Posterior vena cava (tissue), 2 donors: ENCODE measurements around the gene RAB36. TPM values are rescaled to one million over a fixed set of nuclear protein-coding genes. Genes with fewer than 3 reads are reported as not detected.

Source experiments
- DNase-seq: peaks from one replicate; pipeline ENCODE4 v3.0.0-alpha.2; 2020; ENCODE audit warnings: low spot score
- intact Hi-C, 2 donors: fragments of 100-400 bp; cut with DNase I; formaldehyde crosslinking; loops; one replicate each; pipeline versions ENCODE4 v1.14.1 to v1.14.2; 2022 to 2023
- total RNA-seq, 2 donors: library from RNA; stranded (reverse); fragmentation: NEBNext Ultra II Directional; extraction: Animal tissue kit (Norgen Biotek cat#: 25700); gene quantifications; one replicate each; pipeline ENCODE4 v1.2.1, GENCODE V29; 2021
- donor health status: DM: yes; HTN: yes; CAD: no.
- donor health status: DM: yes; HTN: yes; CAD: no.

Gene RAB36
- total RNA-seq, 2 donors from 2014 or later = 4.2 to 5.1 TPM

DNA sequence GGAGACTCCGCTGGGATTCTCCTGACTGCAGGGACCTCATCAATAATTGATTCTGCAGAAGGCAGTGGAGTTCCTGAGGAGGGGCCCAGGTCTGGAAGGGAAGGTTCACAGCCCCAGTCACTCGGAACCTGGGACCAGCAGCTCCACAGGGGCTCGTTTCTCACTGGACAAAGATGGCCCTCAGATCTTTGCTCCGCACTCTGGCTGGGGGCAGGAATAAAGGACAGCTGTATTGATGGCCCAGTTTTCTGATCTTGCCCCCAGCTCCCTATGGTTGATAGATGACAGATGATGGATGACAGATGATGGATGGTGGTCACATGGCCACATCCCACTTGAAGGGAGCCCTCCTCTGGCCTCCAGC, 23.7 kb downstream of the RAB36 start:
- intact Hi-C loops = no loop called here
- no peak for DNase-seq

DNA sequence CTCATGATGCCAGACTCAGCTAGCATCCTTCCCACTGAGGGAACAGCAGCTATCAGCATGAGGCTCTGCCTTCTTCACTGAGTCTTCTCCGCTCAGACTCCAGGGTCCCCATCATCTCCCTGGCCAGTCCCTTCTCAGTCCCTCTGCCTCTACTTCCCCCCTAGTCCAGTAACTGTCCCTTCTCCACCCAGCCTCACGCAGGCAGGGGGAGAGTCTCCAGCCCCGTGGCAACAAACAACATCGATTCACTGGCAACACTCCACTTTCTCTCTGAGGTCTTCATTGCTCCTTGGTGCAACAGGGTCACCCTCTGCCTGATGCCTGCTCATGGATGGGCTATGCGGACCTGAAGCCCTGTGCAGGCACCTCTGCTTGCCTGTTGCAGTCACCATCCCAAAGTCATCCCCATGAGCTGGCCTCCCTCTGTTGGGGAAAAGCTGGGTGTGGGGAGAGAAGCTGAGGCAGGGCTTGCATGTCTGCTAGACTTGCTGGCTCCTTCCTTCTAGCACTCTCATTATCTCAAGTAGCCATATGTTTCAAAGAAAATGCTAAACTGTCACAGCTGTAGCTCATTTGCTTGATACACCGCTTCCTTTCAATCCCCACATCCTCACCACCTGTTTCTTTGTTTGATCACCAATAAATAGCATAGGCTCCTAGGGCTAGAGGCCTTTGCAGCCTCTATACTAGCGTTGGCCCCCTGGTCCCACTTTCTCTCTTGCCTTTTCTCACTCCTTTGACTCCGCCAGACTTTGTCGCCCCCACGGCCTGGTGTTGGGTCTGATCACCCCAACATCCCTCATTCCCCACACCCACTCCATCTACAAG, 30.8 kb downstream of the RAB36 start:
- intact Hi-C loops = loop anchor here (10.0 kb wide), 1 partner anchor 209 kb away; no protein-coding TSS in a partner anchor

GRCh38 chr22:23176645-23177027, 31.4 kb downstream of the RAB36 start:
- intact Hi-C loops = loop anchor here (10.0 kb wide), 1 partner anchor 208 kb away; no protein-coding TSS in a partner anchor
- no peak for DNase-seq

More for the DNA sequence above, 30.8 kb downstream of the RAB36 start:
- no peak for DNase-seq

GRCh38 chr22:23177197-23177596, 31.9 kb downstream of the RAB36 start:
- DNase-seq = no peak
- intact Hi-C loops = loop anchor here (10.0 kb wide), 1 partner anchor 208 kb away; no protein-coding TSS in a partner anchor

DNA sequence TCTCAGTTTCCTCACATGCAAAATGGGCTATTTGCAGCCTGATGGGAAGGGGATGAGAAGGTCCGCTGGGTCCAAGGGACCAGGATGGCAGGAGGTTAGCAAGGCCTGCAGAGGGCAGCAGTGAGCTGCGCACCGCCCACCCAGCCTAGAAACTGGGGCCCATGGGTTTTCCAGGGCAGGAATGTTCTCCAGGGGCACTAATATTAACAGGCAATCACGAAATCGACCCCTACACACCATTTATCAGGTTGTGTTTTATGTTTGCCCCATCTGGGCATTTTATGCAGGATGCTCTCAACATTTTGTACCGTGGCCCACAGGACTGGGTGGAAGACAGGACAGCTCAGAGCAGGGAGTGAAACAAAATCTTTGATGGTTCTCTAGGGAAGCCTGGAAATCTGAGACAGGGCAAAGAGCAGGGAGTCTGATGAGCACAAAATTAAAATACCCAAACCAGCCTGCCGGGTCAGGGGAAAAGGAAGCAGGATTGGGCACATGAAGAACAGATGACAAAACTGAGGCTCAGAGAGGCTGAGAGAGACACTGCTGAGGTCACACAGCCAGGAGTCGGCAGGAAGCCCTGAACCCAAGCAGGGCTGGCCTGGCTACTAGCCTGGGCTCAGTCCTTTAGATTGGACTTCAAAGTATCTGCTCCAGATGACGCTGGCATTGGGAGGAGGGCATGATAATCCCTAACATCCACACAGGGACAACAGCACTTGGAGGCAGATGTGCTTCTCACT, 33.4 kb downstream of the RAB36 start:
- intact Hi-C loops = loop anchor here (2.0 to 10.0 kb wide), 3 partner anchors 102 to 206 kb away; no protein-coding TSS in a partner anchor
- peak; percentile 90 for DNase-seq

DNA sequence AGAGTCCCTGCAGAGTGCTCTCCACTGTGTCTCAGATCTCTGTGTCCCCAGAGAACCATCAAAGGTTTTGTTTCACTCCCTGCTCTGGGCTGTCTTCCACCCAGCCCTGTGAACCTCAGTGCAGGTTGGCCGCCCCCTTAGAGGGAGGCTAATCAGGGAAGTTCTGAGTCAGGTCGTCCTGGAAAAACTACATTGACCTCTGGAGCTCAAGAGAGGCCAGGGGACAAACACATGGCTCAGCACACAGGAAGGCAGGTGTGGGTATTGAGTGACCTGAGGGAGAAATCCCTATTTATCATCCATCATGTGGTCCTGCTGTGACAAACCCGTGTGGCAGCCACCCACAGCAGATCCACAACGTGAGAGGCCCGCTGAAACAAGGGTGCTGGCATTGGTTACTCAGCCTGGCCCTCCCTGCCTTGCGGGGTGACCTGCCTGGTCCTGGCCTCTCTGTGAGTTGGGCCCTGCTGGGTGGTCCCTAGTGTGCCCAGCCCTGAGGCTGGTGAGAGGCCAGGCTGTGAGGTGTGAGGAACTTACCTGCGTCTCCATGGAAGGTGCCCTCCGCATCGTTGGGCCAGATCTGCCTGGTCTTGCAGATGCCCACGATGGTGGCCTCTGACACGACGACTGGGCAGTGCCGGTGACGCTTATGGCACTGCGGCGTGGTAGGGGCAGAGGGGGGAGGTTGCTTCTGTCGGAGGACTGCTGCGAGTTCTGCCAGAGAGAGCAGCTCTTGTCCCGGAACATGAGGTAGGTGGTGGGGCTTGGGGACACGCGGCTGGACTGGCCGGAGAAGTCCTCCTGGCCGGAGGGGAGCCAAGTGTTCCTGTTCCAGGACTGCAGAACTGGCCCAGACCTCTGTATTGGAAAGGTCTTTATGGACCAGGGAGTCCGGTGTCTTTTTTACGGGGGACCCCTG, 34.4 kb downstream of the RAB36 start:
- intact Hi-C loops = loop anchor here (2.0 to 10.0 kb wide), 5 partner anchors 38 to 448 kb away; no protein-coding TSS in a partner anchor
- no peak for DNase-seq

DNA sequence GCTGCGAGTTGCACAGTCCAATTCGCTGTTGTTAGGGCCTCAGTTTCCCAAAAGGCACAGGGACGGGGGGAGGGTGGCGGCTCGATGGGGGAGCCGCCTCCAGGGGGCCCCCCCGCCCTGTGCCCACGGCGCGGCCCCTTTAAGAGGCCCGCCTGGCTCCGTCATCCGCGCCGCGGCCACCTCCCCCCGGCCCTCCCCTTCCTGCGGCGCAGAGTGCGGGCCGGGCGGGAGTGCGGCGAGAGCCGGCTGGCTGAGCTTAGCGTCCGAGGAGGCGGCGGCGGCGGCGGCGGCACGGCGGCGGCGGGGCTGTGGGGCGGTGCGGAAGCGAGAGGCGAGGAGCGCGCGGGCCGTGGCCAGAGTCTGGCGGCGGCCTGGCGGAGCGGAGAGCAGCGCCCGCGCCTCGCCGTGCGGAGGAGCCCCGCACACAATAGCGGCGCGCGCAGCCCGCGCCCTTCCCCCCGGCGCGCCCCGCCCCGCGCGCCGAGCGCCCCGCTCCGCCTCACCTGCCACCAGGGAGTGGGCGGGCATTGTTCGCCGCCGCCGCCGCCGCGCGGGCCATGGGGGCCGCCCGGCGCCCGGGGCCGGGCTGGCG, 35.1 kb downstream of the RAB36 start, which contains the start of gene BCR:
Gene BCR (plus strand): TSS at position 209 of the 592 bp plus-strand sequence. CDS start 452 bp downstream, outside the sequence.
- peak; percentile 92 for DNase-seq
- intact Hi-C loops = loop anchor here in 1 of 2 donors (5.0 kb wide), 2 partner anchors 37 to 447 kb away; no protein-coding TSS in a partner anchor

- DNase-seq = no peak
- intact Hi-C loops = loop anchor here in 1 of 2 donors (5.0 kb wide), 2 partner anchors 36 to 446 kb away; no protein-coding TSS in a partner anchor
Observed at GRCh38 chr22:23180893-23181720, 35.8 kb downstream of the RAB36 start.

DNA sequence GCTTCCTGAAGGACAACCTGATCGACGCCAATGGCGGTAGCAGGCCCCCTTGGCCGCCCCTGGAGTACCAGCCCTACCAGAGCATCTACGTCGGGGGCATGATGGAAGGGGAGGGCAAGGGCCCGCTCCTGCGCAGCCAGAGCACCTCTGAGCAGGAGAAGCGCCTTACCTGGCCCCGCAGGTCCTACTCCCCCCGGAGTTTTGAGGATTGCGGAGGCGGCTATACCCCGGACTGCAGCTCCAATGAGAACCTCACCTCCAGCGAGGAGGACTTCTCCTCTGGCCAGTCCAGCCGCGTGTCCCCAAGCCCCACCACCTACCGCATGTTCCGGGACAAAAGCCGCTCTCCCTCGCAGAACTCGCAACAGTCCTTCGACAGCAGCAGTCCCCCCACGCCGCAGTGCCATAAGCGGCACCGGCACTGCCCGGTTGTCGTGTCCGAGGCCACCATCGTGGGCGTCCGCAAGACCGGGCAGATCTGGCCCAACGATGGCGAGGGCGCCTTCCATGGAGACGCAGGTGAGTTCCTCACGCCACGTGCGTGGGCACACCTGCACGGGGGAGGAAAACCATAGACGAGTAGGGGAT, 36.5 kb downstream of the RAB36 start:
- DNase-seq = no peak
- intact Hi-C loops = loop anchor here in 1 of 2 donors (5.0 kb wide), 2 partner anchors 35 to 445 kb away; no protein-coding TSS in a partner anchor

DNA sequence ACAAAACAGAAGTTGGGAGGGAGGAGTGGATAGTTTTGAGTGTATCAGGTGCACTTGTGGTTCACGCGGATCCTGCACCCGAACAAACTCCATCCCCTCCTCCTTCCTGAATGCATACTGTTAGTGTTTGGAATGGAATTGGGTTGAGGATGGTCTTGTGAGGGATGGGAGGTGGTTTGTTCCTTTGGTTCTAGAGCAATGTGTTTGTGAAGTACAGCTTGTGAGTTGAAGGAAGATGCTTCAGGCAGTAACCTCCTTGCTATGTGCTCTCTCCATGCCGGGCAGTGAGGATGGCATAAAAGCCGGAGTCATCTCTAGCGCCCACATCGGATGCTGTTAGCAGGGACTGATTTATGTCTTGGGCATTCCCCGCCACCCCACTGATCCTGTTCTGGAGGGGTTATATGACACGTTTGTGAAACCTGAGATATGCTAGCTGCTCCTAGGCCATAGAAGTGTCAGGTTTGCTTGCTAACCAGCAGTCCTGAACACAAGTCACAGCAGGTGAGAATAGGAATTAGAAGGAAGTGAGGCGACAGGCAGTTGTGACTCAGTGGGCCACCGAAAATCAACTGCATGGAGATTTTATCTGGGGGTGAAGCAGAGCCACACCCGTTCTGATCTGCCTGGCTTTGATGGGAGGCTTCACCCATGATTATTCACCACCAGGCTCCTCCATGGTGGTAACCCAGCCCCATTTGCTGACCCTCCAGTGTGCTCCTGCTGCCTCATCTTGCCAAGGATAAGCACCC, 37.2 kb downstream of the RAB36 start:
- no peak for DNase-seq
- intact Hi-C loops = loop anchor here in 1 of 2 donors (5.0 kb wide), 2 partner anchors 35 to 445 kb away; no protein-coding TSS in a partner anchor

- intact Hi-C loops = loop anchor here in 1 of 2 donors (5.0 kb wide), 2 partner anchors 34 to 444 kb away; no protein-coding TSS in a partner anchor
- no peak for DNase-seq
Observed at GRCh38 chr22:23183061-23183698, 37.9 kb downstream of the RAB36 start.

DNA sequence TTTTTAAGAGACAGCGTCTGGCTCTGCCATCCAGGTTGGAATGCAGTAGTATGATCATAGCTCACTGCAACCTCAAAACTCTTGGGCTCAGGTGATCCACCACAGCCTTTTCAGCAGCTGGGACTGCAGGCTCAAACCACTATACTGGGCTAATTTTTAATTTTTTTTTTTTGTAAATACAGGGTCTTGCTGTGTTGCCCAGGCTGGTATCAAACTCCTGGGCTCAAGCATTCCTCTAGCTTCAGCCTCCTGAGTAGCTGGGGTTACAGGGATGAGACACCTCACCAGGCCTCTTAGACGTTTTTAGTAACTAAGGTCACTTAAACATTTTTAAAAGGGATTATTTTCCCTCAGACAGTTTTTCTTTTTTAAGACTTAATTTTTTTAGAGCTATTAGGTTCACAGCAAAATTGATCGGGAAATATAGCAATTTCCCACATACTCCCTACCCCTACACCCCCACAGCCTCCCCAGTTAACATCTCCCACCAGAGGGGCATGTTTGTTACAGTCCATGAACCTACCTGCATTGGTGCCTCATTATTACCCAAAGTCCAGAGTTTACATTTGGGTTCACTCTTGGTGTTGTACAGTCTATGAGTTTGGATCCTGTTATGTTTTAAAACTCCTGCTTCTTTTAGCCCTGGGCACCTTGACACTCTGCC, 39.0 kb downstream of the RAB36 start:
- intact Hi-C loops = loop anchor here in 1 of 2 donors (5.0 kb wide), 2 partner anchors 33 to 443 kb away; no protein-coding TSS in a partner anchor

GRCh38 chr22:23184764-23185113, 39.5 kb downstream of the RAB36 start:
- no peak for DNase-seq
- intact Hi-C loops = loop anchor here in 1 of 2 donors (5.0 kb wide), 2 partner anchors 33 to 443 kb away; no protein-coding TSS in a partner anchor

More for the DNA sequence above, 39.0 kb downstream of the RAB36 start:
- no peak for DNase-seq

GRCh38 chr22:23187211-23187610, 41.9 kb downstream of the RAB36 start:
- no peak for DNase-seq
- intact Hi-C loops = no loop called here
